ENCODE measurements around the gene RPS6KC1. TPM values are rescaled to one million over a fixed set of nuclear protein-coding genes. Genes with fewer than 3 reads are reported as not detected.
"Not testable (repeated sequence)": the region's sequence is repeated elsewhere in the genome, so short reads cannot be mapped to it uniquely, and the experiment has no call there.

Gene RPS6KC1
- total RNA-seq, 2 donors from 2014 or later: 20.7 to 34.1 TPM

- ATAC-seq (ENCODE audit: insufficient number of reproducible peaks, low FRiP score, low read depth): no peak
- TF ChIP-seq, protein P1, sequence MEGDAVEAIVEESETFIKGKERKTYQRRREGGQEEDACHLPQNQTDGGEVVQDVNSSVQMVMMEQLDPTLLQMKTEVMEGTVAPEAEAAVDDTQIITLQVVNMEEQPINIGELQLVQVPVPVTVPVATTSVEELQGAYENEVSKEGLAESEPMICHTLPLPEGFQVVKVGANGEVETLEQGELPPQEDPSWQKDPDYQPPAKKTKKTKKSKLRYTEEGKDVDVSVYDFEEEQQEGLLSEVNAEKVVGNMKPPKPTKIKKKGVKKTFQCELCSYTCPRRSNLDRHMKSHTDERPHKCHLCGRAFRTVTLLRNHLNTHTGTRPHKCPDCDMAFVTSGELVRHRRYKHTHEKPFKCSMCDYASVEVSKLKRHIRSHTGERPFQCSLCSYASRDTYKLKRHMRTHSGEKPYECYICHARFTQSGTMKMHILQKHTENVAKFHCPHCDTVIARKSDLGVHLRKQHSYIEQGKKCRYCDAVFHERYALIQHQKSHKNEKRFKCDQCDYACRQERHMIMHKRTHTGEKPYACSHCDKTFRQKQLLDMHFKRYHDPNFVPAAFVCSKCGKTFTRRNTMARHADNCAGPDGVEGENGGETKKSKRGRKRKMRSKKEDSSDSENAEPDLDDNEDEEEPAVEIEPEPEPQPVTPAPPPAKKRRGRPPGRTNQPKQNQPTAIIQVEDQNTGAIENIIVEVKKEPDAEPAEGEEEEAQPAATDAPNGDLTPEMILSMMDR (IDR thresholded peaks at IDR 0.05): no peak
- no peaks in the 10 kb centered on the region for H3K27me3 ChIP-seq (replicated peaks; ENCODE audit: insufficient read depth)
Measured at GRCh38 chr1:213017447-213018273, 33.4 kb upstream of the RPS6KC1 start.

DNA sequence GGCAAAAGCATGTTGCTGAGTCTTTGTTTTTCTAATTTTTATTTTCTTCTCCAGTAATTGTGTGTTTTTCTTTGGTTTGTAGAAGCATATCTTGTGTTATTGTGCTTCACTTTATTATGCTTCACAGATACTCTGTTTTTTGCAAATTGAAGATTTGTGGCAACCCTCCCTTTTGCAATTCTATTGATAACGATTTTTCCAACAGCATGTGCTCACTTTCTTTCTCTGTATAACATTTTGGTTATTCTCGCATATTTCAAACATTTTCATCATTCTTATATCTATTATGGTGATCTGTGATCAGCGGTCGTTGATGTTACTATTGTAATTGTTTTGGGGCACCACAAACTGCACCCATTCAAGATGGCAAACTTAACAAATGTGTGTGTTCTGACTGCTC, 31.6 kb upstream of the RPS6KC1 start:
- ATAC-seq (ENCODE audit: insufficient number of reproducible peaks, low FRiP score, low read depth) (no peak), DNase-seq (ENCODE audit: low spot score) (no peak)
- no peak overlapping the region for H3K4me3 ChIP-seq
- H3K27ac ChIP-seq: no peak overlapping the region
- no peaks in the 10 kb centered on the region for H3K9me3 ChIP-seq
- H3K27me3 ChIP-seq (replicated peaks; ENCODE audit: insufficient read depth): no peaks in the 10 kb centered on the region
- peaks cover 3 to 7% of the 10 kb centered on the region in 2 donors for H3K4me1 ChIP-seq (ENCODE audit: control insufficient read depth in 1 of 2, low read depth in 2 of 2)
- TF ChIP-seq, protein P1 (IDR thresholded peaks at IDR 0.05): no peak
- no peaks in the 10 kb centered on the region for H3K36me3 ChIP-seq

More at GRCh38 chr1:213017447-213018273, 33.4 kb upstream of the RPS6KC1 start:
- no peak overlapping the region for H3K4me3 ChIP-seq
- no peak for DNase-seq (ENCODE audit: low spot score)
- no peaks in the 10 kb centered on the region for H3K36me3 ChIP-seq
- no peaks in the 10 kb centered on the region for H3K9me3 ChIP-seq
- H3K27ac ChIP-seq: no peak overlapping the region
- H3K4me1 ChIP-seq (ENCODE audit: control insufficient read depth in 1 of 2, low read depth in 2 of 2): peaks cover 12 to 19% of the 10 kb centered on the region in 2 donors

DNA sequence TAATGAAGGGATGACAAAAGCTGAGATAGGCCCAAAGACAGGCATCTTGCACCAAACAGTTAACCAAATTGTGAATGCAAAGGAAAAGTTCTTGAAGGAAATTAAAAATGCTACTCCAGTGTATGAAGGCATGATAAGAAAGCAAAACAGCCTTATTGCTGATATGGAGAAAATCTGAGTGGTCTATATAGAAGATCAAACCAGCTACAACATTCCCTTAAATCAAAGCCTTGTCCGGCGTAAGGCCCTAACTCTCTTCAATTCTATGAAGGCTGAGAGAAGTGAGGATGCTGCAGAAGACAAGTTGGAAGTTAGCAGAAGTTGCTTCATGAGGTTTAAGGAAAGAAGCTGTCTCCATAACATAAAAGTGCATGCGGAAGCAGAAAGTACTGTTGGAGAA, 31.0 kb upstream of the RPS6KC1 start:
- no peak for DNase-seq (ENCODE audit: low spot score)
- Histone ChIP-seq H3K9me3 (no peaks in the 10 kb centered on the region), H3K27me3 (replicated peaks; ENCODE audit: insufficient read depth) (no peaks in the 10 kb centered on the region), H3K27ac (no peak overlapping the region), H3K4me3 (no peak overlapping the region), H3K36me3 (no peaks in the 10 kb centered on the region), H3K4me1 (ENCODE audit: control insufficient read depth in 1 of 2, low read depth in 2 of 2) (peaks cover 0 to 4% of the 10 kb centered on the region in 2 donors)
- no peak for ATAC-seq (ENCODE audit: insufficient number of reproducible peaks, low FRiP score, low read depth)
- TF ChIP-seq, protein P1 (IDR thresholded peaks at IDR 0.05): no peak

- H3K36me3 ChIP-seq; H3K4me1 ChIP-seq (ENCODE audit: control insufficient read depth in 1 of 2, low read depth in 2 of 2); H3K27ac ChIP-seq; H3K27me3 ChIP-seq (replicated peaks; ENCODE audit: insufficient read depth); H3K9me3 ChIP-seq; H3K4me3 ChIP-seq; ATAC-seq (ENCODE audit: insufficient number of reproducible peaks, low FRiP score, low read depth); DNase-seq (ENCODE audit: low spot score): not testable (repeated sequence)
Measured at GRCh38 chr1:213027024-213027423, 24.0 kb upstream of the RPS6KC1 start.

DNA sequence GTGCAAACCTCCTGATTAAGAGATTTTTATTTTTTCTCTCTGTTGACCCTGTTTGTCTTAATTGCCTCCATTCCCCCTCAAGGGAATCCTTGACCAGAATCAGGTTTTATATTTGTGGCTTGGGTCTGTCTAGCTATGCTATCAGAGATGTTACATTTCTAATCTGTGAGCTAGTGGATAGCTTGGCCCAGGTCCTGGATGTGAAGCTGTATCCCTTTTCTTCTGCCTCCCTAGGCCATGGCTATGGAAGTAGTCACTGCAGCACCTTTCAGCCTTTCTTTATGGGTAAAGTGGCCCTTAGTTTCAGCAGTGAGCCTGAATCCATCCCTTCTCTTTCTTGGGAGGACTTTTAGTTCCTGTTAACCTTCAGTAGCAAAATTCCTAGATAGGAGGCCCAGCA, 18.4 kb upstream of the RPS6KC1 start:
- H3K9me3 ChIP-seq: no peaks in the 10 kb centered on the region
- ATAC-seq (ENCODE audit: insufficient number of reproducible peaks, low FRiP score, low read depth) (no peak), DNase-seq (ENCODE audit: low spot score) (no peak)
- TF ChIP-seq, protein P1 (IDR thresholded peaks at IDR 0.05): no peak
- H3K4me1 ChIP-seq (ENCODE audit: control insufficient read depth in 1 of 2, low read depth in 2 of 2): no peaks in the 10 kb centered on the region
- H3K27ac ChIP-seq: no peak overlapping the region
- no peaks in the 10 kb centered on the region for H3K36me3 ChIP-seq
- H3K4me3 ChIP-seq: no peak overlapping the region
- peaks cover 5% of the 10 kb centered on the region for H3K27me3 ChIP-seq (replicated peaks; ENCODE audit: insufficient read depth)

All from thoracic aorta (tissue), 2 donors.